ENCODE measurements around the gene TTLL10.

Gene TTLL10

DNA sequence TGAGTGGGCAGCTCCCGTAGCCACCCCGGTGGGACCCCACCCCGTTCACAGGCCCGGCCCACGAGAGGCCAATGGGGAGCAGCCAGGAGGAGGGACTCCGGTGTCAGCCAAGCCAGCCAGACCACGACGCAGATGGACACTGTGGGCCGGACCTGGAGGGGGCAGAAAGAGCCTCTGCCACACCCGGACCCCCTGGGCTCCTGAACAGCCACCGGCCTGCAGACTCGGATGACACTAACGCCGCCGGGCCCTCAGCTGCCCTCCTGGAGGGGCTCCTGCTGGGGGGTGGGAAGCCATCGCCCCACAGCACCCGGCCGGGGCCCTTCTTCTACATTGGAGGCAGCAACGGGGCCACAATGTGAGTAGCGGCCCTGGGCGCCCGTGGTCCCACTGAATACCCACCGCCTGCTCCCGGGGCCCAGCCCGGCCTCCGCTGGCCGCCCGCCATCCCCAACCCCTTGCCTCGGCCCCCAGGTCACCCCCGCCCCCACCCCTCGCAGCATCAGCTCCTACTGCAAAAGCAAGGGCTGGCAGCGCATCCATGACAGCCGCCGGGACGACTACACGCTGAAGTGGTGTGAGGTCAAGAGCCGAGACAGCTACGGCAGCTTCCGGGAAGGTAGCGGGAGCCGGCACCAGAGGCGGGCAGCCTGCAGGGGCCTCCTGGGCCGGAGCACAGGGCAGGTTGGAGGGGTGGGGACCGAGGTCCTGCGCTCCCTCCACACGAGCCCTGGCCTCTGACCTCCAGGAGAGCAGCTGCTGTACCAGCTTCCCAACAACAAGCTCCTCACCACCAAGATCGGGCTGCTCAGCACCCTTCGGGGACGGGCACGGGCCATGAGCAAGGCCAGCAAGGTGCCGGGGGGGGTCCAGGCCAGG lies 6.5 kb downstream of the TTLL10 start:
- Histone ChIP-seq H3K4me3 (ENCODE audit: low read length, poor library complexity, severe bottlenecking) (no peak overlapping the region), H3F3A (ENCODE audit: low read depth) (no peaks in the 10 kb centered on the region), H3K36me3 (ENCODE audit: insufficient read depth, low read length) (no peaks in the 10 kb centered on the region), H3K4me2 (ENCODE audit: low read depth, low read length, poor library complexity, severe bottlenecking) (no peak overlapping the region), H3K79me2 (ENCODE audit: insufficient read depth, low read length) (no peaks in the 10 kb centered on the region), H3K4me1 (ENCODE audit: insufficient read depth, low read length, poor library complexity, severe bottlenecking) (no peaks in the 10 kb centered on the region), H3K9ac (ENCODE audit: low read depth, low read length, poor library complexity, severe bottlenecking) (no peak overlapping the region), H4K20me1 (ENCODE audit: insufficient read depth, low read length, poor library complexity, severe bottlenecking) (no peaks in the 10 kb centered on the region), H3K9me2 (replicated peaks; ENCODE audit: low read depth, low read length) (no peaks in the 10 kb centered on the region), H2AFZ (ENCODE audit: low read length) (no peak overlapping the region), H3K9me3 (ENCODE audit: insufficient read depth, low read depth, low read length) (no peaks in the 10 kb centered on the region), H3K27me3 (ENCODE audit: insufficient read depth, low read length, poor library complexity, severe bottlenecking) (no peaks in the 10 kb centered on the region)
- TF ChIP-seq, protein P1, sequence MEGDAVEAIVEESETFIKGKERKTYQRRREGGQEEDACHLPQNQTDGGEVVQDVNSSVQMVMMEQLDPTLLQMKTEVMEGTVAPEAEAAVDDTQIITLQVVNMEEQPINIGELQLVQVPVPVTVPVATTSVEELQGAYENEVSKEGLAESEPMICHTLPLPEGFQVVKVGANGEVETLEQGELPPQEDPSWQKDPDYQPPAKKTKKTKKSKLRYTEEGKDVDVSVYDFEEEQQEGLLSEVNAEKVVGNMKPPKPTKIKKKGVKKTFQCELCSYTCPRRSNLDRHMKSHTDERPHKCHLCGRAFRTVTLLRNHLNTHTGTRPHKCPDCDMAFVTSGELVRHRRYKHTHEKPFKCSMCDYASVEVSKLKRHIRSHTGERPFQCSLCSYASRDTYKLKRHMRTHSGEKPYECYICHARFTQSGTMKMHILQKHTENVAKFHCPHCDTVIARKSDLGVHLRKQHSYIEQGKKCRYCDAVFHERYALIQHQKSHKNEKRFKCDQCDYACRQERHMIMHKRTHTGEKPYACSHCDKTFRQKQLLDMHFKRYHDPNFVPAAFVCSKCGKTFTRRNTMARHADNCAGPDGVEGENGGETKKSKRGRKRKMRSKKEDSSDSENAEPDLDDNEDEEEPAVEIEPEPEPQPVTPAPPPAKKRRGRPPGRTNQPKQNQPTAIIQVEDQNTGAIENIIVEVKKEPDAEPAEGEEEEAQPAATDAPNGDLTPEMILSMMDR (conservative IDR thresholded peaks at IDR 0.05; ENCODE audit: low read length): no peak
- no peak for TF ChIP-seq EZH2phosphoT487 (IDR thresholded peaks at IDR 0.05; ENCODE audit: borderline replicate concordance)

DNA sequence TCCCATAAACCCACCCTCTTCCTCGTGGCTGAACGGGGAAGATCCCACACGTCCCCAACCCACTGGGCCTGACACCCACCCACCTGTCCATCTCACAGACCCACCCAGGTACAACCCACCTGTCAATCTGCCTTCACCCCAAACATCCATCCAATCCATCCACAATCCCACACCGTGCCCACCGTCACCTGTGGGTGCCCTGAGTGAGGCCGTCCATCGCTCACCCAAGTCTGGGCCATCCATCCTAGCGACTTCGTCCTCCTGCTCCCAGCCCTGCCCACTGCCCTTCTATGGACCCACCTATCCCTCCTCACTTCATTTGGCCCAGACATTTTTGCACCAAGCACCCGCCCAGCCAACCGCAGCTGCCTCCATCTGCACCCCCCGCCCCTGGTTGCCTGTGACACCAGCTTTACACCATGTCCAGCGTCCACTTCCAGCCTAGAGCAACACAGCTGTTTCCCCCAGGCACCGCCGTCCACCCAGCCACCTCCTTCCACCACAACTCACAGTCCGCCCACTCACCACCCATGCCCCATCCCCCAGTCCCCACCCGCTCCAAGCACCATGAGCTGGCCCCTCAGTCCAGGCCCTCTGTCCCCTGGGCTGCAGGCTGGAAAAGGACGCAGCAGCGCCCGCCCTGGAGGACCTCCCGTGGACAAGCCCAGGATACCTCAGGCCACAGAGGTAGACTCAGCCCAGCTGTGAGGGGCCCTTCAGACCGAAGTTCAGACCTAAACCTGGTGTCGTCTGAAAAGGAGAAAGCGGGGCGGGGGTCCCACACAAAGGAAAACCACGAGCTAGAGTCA lies 7.7 kb downstream of the TTLL10 start:
- H3K27me3 ChIP-seq (ENCODE audit: insufficient read depth, low read length, poor library complexity, severe bottlenecking): no peaks in the 10 kb centered on the region
- TF ChIP-seq, protein P1 (conservative IDR thresholded peaks at IDR 0.05; ENCODE audit: low read length): no peak
- no peak for TF ChIP-seq EZH2phosphoT487 (IDR thresholded peaks at IDR 0.05; ENCODE audit: borderline replicate concordance)
- no peak overlapping the region for H3K4me2 ChIP-seq (ENCODE audit: low read depth, low read length, poor library complexity, severe bottlenecking)
- no peak overlapping the region for H2AFZ ChIP-seq (ENCODE audit: low read length)
- no peaks in the 10 kb centered on the region for H3K4me1 ChIP-seq (ENCODE audit: insufficient read depth, low read length, poor library complexity, severe bottlenecking)
- H3K9me2 ChIP-seq (replicated peaks; ENCODE audit: low read depth, low read length): no peaks in the 10 kb centered on the region
- H3K9ac ChIP-seq (ENCODE audit: low read depth, low read length, poor library complexity, severe bottlenecking): no peak overlapping the region
- H3K36me3 ChIP-seq (ENCODE audit: insufficient read depth, low read length): no peaks in the 10 kb centered on the region
- H3K79me2 ChIP-seq (ENCODE audit: insufficient read depth, low read length): no peaks in the 10 kb centered on the region
- no peaks in the 10 kb centered on the region for H3K9me3 ChIP-seq (ENCODE audit: insufficient read depth, low read depth, low read length)
- H3F3A ChIP-seq (ENCODE audit: low read depth): no peaks in the 10 kb centered on the region
- no peak overlapping the region for H3K4me3 ChIP-seq (ENCODE audit: low read length, poor library complexity, severe bottlenecking)
- H4K20me1 ChIP-seq (ENCODE audit: insufficient read depth, low read length, poor library complexity, severe bottlenecking): no peaks in the 10 kb centered on the region

DNA sequence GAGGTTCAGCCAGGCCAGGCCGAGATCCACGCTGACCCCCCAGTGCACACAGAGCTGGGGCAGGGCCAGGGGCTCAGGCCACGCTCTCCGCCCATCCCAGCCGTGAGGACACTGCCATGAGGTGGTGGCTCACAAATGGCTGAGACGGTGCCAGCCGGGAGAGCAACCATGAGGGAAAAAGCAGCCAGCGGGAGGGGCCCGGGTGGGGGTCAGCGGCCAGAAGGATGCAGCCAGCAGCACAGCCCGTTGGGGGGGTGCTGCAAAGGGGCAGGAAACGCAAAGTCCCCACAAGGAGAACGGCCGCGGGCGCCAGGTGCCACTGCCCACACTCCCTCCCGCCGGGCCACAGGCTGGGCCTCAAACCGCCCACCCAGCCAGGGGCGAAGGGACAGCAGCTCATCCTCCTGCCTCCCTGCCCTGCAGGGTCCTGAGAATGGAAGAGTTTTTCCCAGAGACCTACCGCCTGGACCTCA lies 8.3 kb downstream of the TTLL10 start:
- Histone ChIP-seq H3K9me3 (ENCODE audit: insufficient read depth, low read depth, low read length) (no peaks in the 10 kb centered on the region), H3K4me2 (ENCODE audit: low read depth, low read length, poor library complexity, severe bottlenecking) (no peak overlapping the region), H2AFZ (ENCODE audit: low read length) (no peak overlapping the region), H3K9ac (ENCODE audit: low read depth, low read length, poor library complexity, severe bottlenecking) (no peak overlapping the region), H3K4me1 (ENCODE audit: insufficient read depth, low read length, poor library complexity, severe bottlenecking) (no peaks in the 10 kb centered on the region), H3K79me2 (ENCODE audit: insufficient read depth, low read length) (no peaks in the 10 kb centered on the region), H3F3A (ENCODE audit: low read depth) (no peaks in the 10 kb centered on the region), H3K9me2 (replicated peaks; ENCODE audit: low read depth, low read length) (no peaks in the 10 kb centered on the region), H3K27me3 (ENCODE audit: insufficient read depth, low read length, poor library complexity, severe bottlenecking) (no peaks in the 10 kb centered on the region), H4K20me1 (ENCODE audit: insufficient read depth, low read length, poor library complexity, severe bottlenecking) (no peaks in the 10 kb centered on the region), H3K36me3 (ENCODE audit: insufficient read depth, low read length) (no peaks in the 10 kb centered on the region), H3K4me3 (ENCODE audit: low read length, poor library complexity, severe bottlenecking) (no peak overlapping the region)
- no peak for TF ChIP-seq EZH2phosphoT487 (IDR thresholded peaks at IDR 0.05; ENCODE audit: borderline replicate concordance)
- TF ChIP-seq, protein P1 (conservative IDR thresholded peaks at IDR 0.05; ENCODE audit: low read length): no peak

Data from Loucy (cell line).